NB4 (cell line): Measurements from ENCODE around the gene GDPGP1.

Experiments used
- POLR2A ChIP-seq: IDR thresholded peaks from 2 replicates; pipeline ENCODE4 v1.6.1; 2011; ENCODE audit warnings: mild to moderate bottlenecking; ENCODE audit not compliant: insufficient read length; ENCODE audit errors: extremely low read depth
- TF ChIP-seq, protein P1 (sequence below): IDR thresholded peaks from one replicate; pipeline ENCODE4 v1.5.1; 2012; ENCODE audit warnings: low read depth, low read length

DNA sequence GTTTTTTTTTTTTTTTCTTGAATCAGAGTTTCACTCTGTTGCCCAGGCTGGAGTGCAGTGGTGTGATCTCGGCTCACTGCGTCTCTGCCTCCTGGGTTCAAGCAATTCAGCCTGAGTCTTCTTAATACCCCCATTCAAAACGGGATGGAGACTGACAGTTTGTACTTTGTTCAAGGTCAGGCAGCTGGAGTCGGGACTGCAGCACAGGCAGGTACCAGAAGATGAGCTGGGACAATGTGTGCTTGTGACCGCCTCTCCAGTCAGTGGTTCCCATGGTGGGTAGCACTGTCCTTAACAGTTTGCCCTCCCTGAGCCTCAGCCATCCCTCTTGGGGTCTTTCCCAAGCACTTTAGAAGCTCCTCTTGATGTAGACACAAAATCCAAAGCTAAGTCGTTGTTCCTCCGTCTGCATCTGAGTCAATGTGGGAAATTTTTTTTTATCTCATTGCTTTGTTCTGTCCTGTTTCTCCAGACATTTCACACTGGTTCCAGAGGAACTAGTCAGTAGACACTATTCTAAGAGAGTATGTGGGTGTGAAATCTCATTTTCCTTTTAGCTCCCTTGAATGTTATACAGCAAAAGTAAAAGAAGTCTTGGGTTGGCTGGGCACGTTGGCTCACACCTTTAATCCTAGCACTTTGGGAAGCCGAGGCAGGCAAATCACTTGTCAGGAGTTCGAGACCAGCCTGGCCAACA lies 10.1 kb downstream of the GDPGP1 start:
- TF ChIP-seq POLR2A: no peak
- TF ChIP-seq, protein P1, sequence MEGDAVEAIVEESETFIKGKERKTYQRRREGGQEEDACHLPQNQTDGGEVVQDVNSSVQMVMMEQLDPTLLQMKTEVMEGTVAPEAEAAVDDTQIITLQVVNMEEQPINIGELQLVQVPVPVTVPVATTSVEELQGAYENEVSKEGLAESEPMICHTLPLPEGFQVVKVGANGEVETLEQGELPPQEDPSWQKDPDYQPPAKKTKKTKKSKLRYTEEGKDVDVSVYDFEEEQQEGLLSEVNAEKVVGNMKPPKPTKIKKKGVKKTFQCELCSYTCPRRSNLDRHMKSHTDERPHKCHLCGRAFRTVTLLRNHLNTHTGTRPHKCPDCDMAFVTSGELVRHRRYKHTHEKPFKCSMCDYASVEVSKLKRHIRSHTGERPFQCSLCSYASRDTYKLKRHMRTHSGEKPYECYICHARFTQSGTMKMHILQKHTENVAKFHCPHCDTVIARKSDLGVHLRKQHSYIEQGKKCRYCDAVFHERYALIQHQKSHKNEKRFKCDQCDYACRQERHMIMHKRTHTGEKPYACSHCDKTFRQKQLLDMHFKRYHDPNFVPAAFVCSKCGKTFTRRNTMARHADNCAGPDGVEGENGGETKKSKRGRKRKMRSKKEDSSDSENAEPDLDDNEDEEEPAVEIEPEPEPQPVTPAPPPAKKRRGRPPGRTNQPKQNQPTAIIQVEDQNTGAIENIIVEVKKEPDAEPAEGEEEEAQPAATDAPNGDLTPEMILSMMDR: no peak
